Measurements from ENCODE around the gene RNF213. TPM values are rescaled to one million over a fixed set of nuclear protein-coding genes. Genes with fewer than 3 reads are reported as not detected.

The RNF213 gene
- total and polyA plus RNA-seq, 2 of the 8 experiments (the other 6 are each of a cell fraction or from before 2014, with no cell fraction given), result 33.8 to 62.8 TPM

GRCh38 chr17:80292521-80292971 is 31.9 kb downstream of the RNF213 start:
- Histone ChIP-seq H2BK12ac (ENCODE audit: low read depth, low read length) (no peak overlapping the region), H3K4me2 (ENCODE audit: insufficient read depth in 1 of 2, low read depth in 2 of 2, low read length in 2 of 2) (no peak overlapping the region), H3K27me3 (replicated peaks in 1 of 4; ENCODE audit: control insufficient read depth in 3 of 4, extremely low read depth in 1 of 4, insufficient read depth in 3 of 4, low read length in 3 of 4) (no peaks in the 10 kb centered on the region; a peak in 1 of 7 replicates), H2BK120ac (replicated peaks; ENCODE audit: low read depth, low read length) (no peak overlapping the region), H2AFZ (ENCODE audit: low read length) (no peak overlapping the region), H4K5ac (ENCODE audit: insufficient read length, low read depth, low read length) (no peak overlapping the region), H3K14ac (ENCODE audit: insufficient read length) (no peak overlapping the region), H3K56ac (replicated peaks; ENCODE audit: insufficient read length, low read depth, low read length) (no peak overlapping the region), H3K4me1 (replicated peaks in 1 of 4; ENCODE audit: control insufficient read depth in 3 of 4, insufficient read depth in 4 of 4, low read length in 3 of 4) (no peaks in the 10 kb centered on the region), H2BK5ac (ENCODE audit: low read depth, low read length) (no peak overlapping the region), H3K9me3 (ENCODE audit: insufficient read depth in 2 of 2, low read depth in 1 of 2, low read length in 1 of 2) (no peaks in the 10 kb centered on the region), H3K23ac (ENCODE audit: insufficient read length) (no peak overlapping the region), H3K36me3 (ENCODE audit: control insufficient read depth in 2 of 4, insufficient read depth in 4 of 4, low read length in 3 of 4) (peaks cover 11 to 56% (median 39%) of the 10 kb centered on the region in 4 experiments; a peak in 7 of 8 replicates), H3K27ac (ENCODE audit: low read depth, low read length) (no peak overlapping the region), H4K20me1 (replicated peaks in 1 of 2; ENCODE audit: control insufficient read depth in 1 of 2, insufficient read depth in 2 of 2, low read length in 2 of 2) (peaks cover 0 to 6% of the 10 kb centered on the region in 2 experiments), H3K79me2 (ENCODE audit: control insufficient read depth in 1 of 2, insufficient read depth in 2 of 2, low read length in 2 of 2) (no peaks in the 10 kb centered on the region), H3K23me2 (ENCODE audit: low read depth, low read length) (no peaks in the 10 kb centered on the region), H2AK5ac (ENCODE audit: low read depth, low read length) (no peak overlapping the region), H4K8ac (ENCODE audit: extremely low read depth, insufficient read depth, low read length) (no peak overlapping the region), H2BK15ac (ENCODE audit: low read length) (no peak overlapping the region), H3K18ac (ENCODE audit: extremely low read depth, low read length) (no peak overlapping the region), H3K4ac (replicated peaks; ENCODE audit: insufficient read length, low read depth, low read length) (no peak overlapping the region), H3K4me3 (ENCODE audit: extremely low read depth in 1 of 4, insufficient read depth in 2 of 4, low read depth in 3 of 4, low read length in 4 of 4) (no peak overlapping the region), H3K79me1 (ENCODE audit: low read depth, low read length) (no peaks in the 10 kb centered on the region), H4K91ac (replicated peaks; ENCODE audit: insufficient read length, low read length) (no peak overlapping the region), H2BK20ac (ENCODE audit: low read length) (no peak overlapping the region), H3K9ac (replicated peaks in 1 of 4; ENCODE audit: extremely low read depth in 1 of 4, low read depth in 3 of 4, low read length in 3 of 4) (no peak overlapping the region)
- ChIA-PET CTCF (ENCODE audit: partially characterized antibody) (interaction anchor here (0.9 to 1.3 kb wide), 5 partner anchors 14 to 286 kb away, joined by 3 to 5 read pairs (median 3); no protein-coding TSS in a partner anchor), POLR2A (ENCODE audit: partially characterized antibody) (interaction anchor here (1.1 to 1.9 kb wide), 3 partner anchors 14 to 17 kb away, joined by 3 to 8 read pairs (median 3); no protein-coding TSS in a partner anchor)
- 87% methylated on average over 10 of the region's 10 CpGs; no CpG with 5 or more reads in 1 of the 2 experiments for whole genome bisulfite sequencing, 2 experiments (ENCODE audit: extremely low coverage in 1 of 2, insufficient coverage in 1 of 2, insufficient read length in 1 of 2, insufficient replicate concordance in 2 of 2, low coverage in 1 of 2, low lambda C conversion rate in 2 of 2, missing lambda C conversion rate in 1 of 2)
- FAIRE-seq, result no peak
- no peak for DNase-seq (ENCODE audit: low read depth in 1 of 2, low spot score in 2 of 2)
- TF ChIP-seq RFX5 (IDR thresholded peaks at IDR 0.05; ENCODE audit: borderline replicate concordance, low read depth, low read length) (no peak), RAD21 (IDR thresholded peaks at IDR 0.05 in 1 of 2, conservative IDR thresholded peaks at IDR 0.05 in 1 of 2; ENCODE audit: low read depth in 2 of 2, low read length in 2 of 2) (peak; percentile 16 to 20; a peak in 1 of 4 replicates), MAFK (IDR thresholded peaks at IDR 0.05; ENCODE audit: low read depth, low read length) (no peak), HDAC2 (IDR thresholded peaks at IDR 0.05; ENCODE audit: borderline replicate concordance in 1 of 2, low read depth in 2 of 2, low read length in 2 of 2) (no peak), KDM4A (IDR thresholded peaks at IDR 0.05; ENCODE audit: low read depth, low read length, severe bottlenecking) (no peak), GABPA (IDR thresholded peaks at IDR 0.05; ENCODE audit: borderline replicate concordance, insufficient read depth, low read length) (no peak), SP1 (IDR thresholded peaks at IDR 0.05; ENCODE audit: low read depth, low read length) (no peak)
- TF ChIP-seq, protein P1, sequence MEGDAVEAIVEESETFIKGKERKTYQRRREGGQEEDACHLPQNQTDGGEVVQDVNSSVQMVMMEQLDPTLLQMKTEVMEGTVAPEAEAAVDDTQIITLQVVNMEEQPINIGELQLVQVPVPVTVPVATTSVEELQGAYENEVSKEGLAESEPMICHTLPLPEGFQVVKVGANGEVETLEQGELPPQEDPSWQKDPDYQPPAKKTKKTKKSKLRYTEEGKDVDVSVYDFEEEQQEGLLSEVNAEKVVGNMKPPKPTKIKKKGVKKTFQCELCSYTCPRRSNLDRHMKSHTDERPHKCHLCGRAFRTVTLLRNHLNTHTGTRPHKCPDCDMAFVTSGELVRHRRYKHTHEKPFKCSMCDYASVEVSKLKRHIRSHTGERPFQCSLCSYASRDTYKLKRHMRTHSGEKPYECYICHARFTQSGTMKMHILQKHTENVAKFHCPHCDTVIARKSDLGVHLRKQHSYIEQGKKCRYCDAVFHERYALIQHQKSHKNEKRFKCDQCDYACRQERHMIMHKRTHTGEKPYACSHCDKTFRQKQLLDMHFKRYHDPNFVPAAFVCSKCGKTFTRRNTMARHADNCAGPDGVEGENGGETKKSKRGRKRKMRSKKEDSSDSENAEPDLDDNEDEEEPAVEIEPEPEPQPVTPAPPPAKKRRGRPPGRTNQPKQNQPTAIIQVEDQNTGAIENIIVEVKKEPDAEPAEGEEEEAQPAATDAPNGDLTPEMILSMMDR (IDR thresholded peaks at IDR 0.05; ENCODE audit: control extremely low read depth in 1 of 3, insufficient read depth in 1 of 3, low read depth in 1 of 3, low read length in 3 of 3), result peak in 2 of 3 experiments; percentile 1 to 14; a peak in 2 of 4 replicates
- TF ChIP-seq, protein P2, sequence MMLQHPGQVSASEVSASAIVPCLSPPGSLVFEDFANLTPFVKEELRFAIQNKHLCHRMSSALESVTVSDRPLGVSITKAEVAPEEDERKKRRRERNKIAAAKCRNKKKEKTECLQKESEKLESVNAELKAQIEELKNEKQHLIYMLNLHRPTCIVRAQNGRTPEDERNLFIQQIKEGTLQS (IDR thresholded peaks at IDR 0.05; ENCODE audit: insufficient read depth, low read depth, low read length), result no peak

Data from H1 (cell line).